Measurements from ENCODE around the gene SPTBN4. TPM values are rescaled to one million over a fixed set of nuclear protein-coding genes. Genes with fewer than 3 reads are reported as not detected.

The SPTBN4 gene
- total and polyA plus RNA-seq, 8 donors, result 1.4 to 18.1 (median 2.2) TPM; not detected in 1

GRCh38 chr19:40611900-40612698, 145.3 kb downstream of the SPTBN4 start:
- H3K27ac ChIP-seq, result peak overlapping the region in 2 of 5 donors; percentile 90 to 91
- no peaks in the 10 kb centered on the region for H3K9me3 ChIP-seq
- no peak for DNase-seq
- intact Hi-C loops (cut with DNase I; ENCODE audit: low total_unique reads), result no loop called here
- no peak overlapping the region for H3K4me3 ChIP-seq
- peaks cover 17 to 75% (median 54%) of the 10 kb centered on the region in 4 donors for H3K4me1 ChIP-seq
- peaks cover 0 to 38% (median 0%) of the 10 kb centered on the region in 3 donors for H3K27me3 ChIP-seq
- TF ChIP-seq POLR2AphosphoS5 (IDR thresholded peaks at IDR 0.05), result no peak
- no peak for TF ChIP-seq POLR2A (IDR thresholded peaks at IDR 0.05)
- no peak for TF ChIP-seq EP300 (IDR thresholded peaks at IDR 0.05)
- TF ChIP-seq, protein P1, sequence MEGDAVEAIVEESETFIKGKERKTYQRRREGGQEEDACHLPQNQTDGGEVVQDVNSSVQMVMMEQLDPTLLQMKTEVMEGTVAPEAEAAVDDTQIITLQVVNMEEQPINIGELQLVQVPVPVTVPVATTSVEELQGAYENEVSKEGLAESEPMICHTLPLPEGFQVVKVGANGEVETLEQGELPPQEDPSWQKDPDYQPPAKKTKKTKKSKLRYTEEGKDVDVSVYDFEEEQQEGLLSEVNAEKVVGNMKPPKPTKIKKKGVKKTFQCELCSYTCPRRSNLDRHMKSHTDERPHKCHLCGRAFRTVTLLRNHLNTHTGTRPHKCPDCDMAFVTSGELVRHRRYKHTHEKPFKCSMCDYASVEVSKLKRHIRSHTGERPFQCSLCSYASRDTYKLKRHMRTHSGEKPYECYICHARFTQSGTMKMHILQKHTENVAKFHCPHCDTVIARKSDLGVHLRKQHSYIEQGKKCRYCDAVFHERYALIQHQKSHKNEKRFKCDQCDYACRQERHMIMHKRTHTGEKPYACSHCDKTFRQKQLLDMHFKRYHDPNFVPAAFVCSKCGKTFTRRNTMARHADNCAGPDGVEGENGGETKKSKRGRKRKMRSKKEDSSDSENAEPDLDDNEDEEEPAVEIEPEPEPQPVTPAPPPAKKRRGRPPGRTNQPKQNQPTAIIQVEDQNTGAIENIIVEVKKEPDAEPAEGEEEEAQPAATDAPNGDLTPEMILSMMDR (IDR thresholded peaks at IDR 0.05), result no peak
- WGBS, 5 donors, result 86 to 97% (median 92%) methylated on average over 9 to 10 of the region's 10 CpGs
- peaks cover 0 to 5% (median 0%) of the 10 kb centered on the region in 4 donors for H3K36me3 ChIP-seq

GRCh38 chr19:40612831-40613689, 146.3 kb downstream of the SPTBN4 start:
- Histone ChIP-seq H3K27ac (peak overlapping the region; percentile 79 to 89 (median 86)), H3K4me3 (peak overlapping the region; percentile 57 to 71 (median 61)), H3K4me1 (peaks cover 10 to 65% (median 48%) of the 10 kb centered on the region in 4 donors), H3K36me3 (peaks cover 0 to 6% (median under 1%) of the 10 kb centered on the region in 4 donors), H3K9me3 (no peaks in the 10 kb centered on the region), H3K27me3 (peaks cover 0 to 33% (median 0%) of the 10 kb centered on the region in 3 donors)
- peak; percentile 72 to 83 for DNase-seq
- intact Hi-C loops (cut with DNase I; ENCODE audit: low total_unique reads), result no loop called here
- no peak for TF ChIP-seq POLR2AphosphoS5 (IDR thresholded peaks at IDR 0.05)
- no peak for TF ChIP-seq EP300 (IDR thresholded peaks at IDR 0.05)
- TF ChIP-seq, protein P1 (IDR thresholded peaks at IDR 0.05), result no peak
- TF ChIP-seq POLR2A (IDR thresholded peaks at IDR 0.05), result no peak
- WGBS, 5 donors, result 26 to 59% (median 35%) methylated on average over 24 to 50 of the region's 50 CpGs

GRCh38 chr19:40613690-40614621, 147.2 kb downstream of the SPTBN4 start:
- H3K27me3 ChIP-seq, result peaks cover 0 to 33% (median 0%) of the 10 kb centered on the region in 3 donors
- DNase-seq, result peak; percentile 83 to 94
- peak overlapping the region; percentile 79 to 89 (median 86) for H3K27ac ChIP-seq
- H3K4me3 ChIP-seq, result peak overlapping the region; percentile 57 to 71 (median 61)
- 2 to 10% (median 3%) methylated on average over 46 to 67 of the region's 67 CpGs for WGBS, 5 donors
- TF ChIP-seq, protein P1 (IDR thresholded peaks at IDR 0.05), result no peak
- peak in 2 of 3 donors; percentile 35 to 66 for TF ChIP-seq POLR2AphosphoS5 (IDR thresholded peaks at IDR 0.05)
- peaks cover 10 to 59% (median 47%) of the 10 kb centered on the region in 4 donors for H3K4me1 ChIP-seq
- no peaks in the 10 kb centered on the region for H3K9me3 ChIP-seq
- H3K36me3 ChIP-seq, result peaks cover 0 to 8% (median 7%) of the 10 kb centered on the region in 4 donors
- intact Hi-C loops (cut with DNase I; ENCODE audit: low total_unique reads), result no loop called here
